Brain microvascular endothelial cell (primary cell): ENCODE measurements around the gene DLX4.

Experiments used
- DNase-seq: peaks from one replicate; pipeline ENCODE4 v3.0.0-alpha.2; 2020
- H3K27ac ChIP-seq: fragments of 250-450 bp; sonication (Bioruptor Pico); 2 replicates; pipeline ENCODE4 v1.5.1; 2020; ENCODE audit warnings: mild to moderate bottlenecking, moderate library complexity
- H3K27me3 ChIP-seq: fragments of 250-450 bp; sonication (Bioruptor Pico); replicated peaks from 2 replicates; pipeline ENCODE4 v1.5.1; 2020; ENCODE audit warnings: mild to moderate bottlenecking
- H3K36me3 ChIP-seq: fragments of 250-450 bp; sonication (Bioruptor Pico); replicated peaks from 2 replicates; pipeline ENCODE4 v1.5.1; 2020; ENCODE audit warnings: mild to moderate bottlenecking
- H3K4me3 ChIP-seq: 2 replicates; pipeline ENCODE4 v1.5.1; 2011; ENCODE audit warnings: low read depth, mild to moderate bottlenecking, control low read depth, low read length, moderate library complexity
- in situ Hi-C: cut with HindIII; loops from 2 replicates; pipeline ENCODE4 v1.10.0; 2017; ENCODE audit warnings: low sequenced_read_pairs, low pct_ligation_motif_present
- TF ChIP-seq, protein P1 (sequence below): IDR thresholded peaks from 2 replicates; pipeline ENCODE4 v1.5.1; 2011; ENCODE audit warnings: low read depth, mild to moderate bottlenecking, moderate library complexity, low read length, control low read depth, inconsistent platforms; ENCODE audit errors: missing control alignments

DLX4 gene

GRCh38 chr17:49939318-49939717 lies 29.7 kb upstream of the DLX4 start:
- TF ChIP-seq, protein P1, sequence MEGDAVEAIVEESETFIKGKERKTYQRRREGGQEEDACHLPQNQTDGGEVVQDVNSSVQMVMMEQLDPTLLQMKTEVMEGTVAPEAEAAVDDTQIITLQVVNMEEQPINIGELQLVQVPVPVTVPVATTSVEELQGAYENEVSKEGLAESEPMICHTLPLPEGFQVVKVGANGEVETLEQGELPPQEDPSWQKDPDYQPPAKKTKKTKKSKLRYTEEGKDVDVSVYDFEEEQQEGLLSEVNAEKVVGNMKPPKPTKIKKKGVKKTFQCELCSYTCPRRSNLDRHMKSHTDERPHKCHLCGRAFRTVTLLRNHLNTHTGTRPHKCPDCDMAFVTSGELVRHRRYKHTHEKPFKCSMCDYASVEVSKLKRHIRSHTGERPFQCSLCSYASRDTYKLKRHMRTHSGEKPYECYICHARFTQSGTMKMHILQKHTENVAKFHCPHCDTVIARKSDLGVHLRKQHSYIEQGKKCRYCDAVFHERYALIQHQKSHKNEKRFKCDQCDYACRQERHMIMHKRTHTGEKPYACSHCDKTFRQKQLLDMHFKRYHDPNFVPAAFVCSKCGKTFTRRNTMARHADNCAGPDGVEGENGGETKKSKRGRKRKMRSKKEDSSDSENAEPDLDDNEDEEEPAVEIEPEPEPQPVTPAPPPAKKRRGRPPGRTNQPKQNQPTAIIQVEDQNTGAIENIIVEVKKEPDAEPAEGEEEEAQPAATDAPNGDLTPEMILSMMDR, result no peak
- Histone ChIP-seq H3K36me3 (no peaks in the 10 kb centered on the region), H3K4me3 (no peak overlapping the region), H3K27ac (no peak overlapping the region), H3K27me3 (peaks cover 21% of the 10 kb centered on the region)
- no peak for DNase-seq
- in situ Hi-C loops, result no loop called here

GRCh38 chr17:49941427-49941826 lies 27.6 kb upstream of the DLX4 start:
- no peak overlapping the region for H3K4me3 ChIP-seq
- TF ChIP-seq, protein P1, result no peak
- peaks cover 25% of the 10 kb centered on the region for H3K27me3 ChIP-seq
- no peak for DNase-seq
- in situ Hi-C loops, result no loop called here
- H3K27ac ChIP-seq, result no peak overlapping the region
- H3K36me3 ChIP-seq, result no peaks in the 10 kb centered on the region

- in situ Hi-C loops, result no loop called here
- TF ChIP-seq, protein P1, result no peak
- no peaks in the 10 kb centered on the region for H3K36me3 ChIP-seq
- H3K27me3 ChIP-seq, result peaks cover 25% of the 10 kb centered on the region
- DNase-seq, result no peak
- H3K4me3 ChIP-seq, result no peak overlapping the region
- no peak overlapping the region for H3K27ac ChIP-seq
Measured at GRCh38 chr17:49942947-49943346, 26.0 kb upstream of the DLX4 start.

DNA sequence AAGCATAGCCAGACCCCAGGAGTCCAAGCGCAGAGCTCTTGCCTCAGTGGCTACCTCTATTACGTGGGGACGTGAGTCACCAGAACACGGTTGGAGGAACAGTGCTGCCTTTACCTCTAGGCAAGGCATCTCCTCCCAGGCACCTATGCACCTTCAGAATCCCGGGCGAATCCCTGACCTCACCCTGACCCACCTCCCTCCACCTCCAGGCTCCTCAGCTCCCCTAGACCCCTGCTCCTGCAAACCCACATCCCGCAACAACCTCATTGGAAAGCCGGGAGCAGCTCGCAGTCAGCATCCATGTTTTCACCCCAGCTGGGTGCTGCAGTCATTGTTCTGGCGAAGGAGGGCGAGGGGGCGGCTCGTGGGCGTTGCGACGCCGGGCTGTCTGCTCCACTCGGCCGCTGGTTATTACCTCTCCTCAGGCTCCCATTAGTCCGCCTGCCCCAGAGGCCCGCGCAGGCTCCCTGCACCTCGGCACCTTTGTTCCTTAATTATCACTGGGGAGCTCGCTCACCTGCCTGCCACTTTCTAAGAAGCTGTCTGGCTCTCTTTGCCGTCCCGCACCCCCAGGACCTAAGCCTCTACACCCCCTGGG lies 24.6 kb upstream of the DLX4 start:
- Histone ChIP-seq H3K27ac (no peak overlapping the region), H3K27me3 (peaks cover 25% of the 10 kb centered on the region), H3K4me3 (no peak overlapping the region), H3K36me3 (no peaks in the 10 kb centered on the region)
- TF ChIP-seq, protein P1, result no peak
- no peak for DNase-seq
- in situ Hi-C loops, result no loop called here

DNA sequence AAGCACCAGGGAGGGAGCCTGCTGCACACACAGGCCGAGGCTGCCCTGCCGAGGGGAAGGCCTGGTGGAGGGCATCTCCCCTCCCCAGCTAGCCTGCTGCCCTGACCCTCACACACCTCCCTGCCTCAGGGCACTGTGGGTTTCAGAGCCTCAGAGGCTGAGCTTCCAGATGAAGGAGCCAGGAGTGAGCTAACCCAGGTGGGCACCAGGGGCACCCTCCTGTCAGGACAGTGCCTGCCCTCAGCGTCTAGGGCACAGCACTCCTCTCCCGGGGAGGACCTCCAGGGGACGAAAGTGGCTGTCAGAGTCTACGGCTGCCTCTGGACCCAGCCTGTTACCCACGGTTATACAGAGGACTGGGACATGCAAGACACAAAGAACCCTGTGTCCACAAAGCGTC lies 22.8 kb upstream of the DLX4 start:
- Histone ChIP-seq H3K27me3 (peaks cover 33% of the 10 kb centered on the region), H3K4me3 (no peak overlapping the region), H3K27ac (no peak overlapping the region), H3K36me3 (no peaks in the 10 kb centered on the region)
- in situ Hi-C loops, result no loop called here
- no peak for DNase-seq
- TF ChIP-seq, protein P1, result no peak

GRCh38 chr17:49946964-49947584 lies 21.9 kb upstream of the DLX4 start:
- no peak overlapping the region for H3K4me3 ChIP-seq
- H3K36me3 ChIP-seq, result no peaks in the 10 kb centered on the region
- TF ChIP-seq, protein P1, result no peak
- H3K27me3 ChIP-seq, result peaks cover 28% of the 10 kb centered on the region
- no peak overlapping the region for H3K27ac ChIP-seq
- DNase-seq, result no peak
- in situ Hi-C loops, result no loop called here
